Measurements from ENCODE around the gene RAB18.

The RAB18 gene

GRCh38 chr10:27542812-27543211 is 38.7 kb downstream of the RAB18 start:
- Histone ChIP-seq H2AFZ (ENCODE audit: low read depth, low read length) (no peak overlapping the region), H3K27ac (ENCODE audit: low read length) (no peak overlapping the region), H3K9me3 (ENCODE audit: insufficient read depth, low read length) (no peaks in the 10 kb centered on the region), H3K79me2 (ENCODE audit: low read length) (no peaks in the 10 kb centered on the region), H3K4me3 (ENCODE audit: low read length) (no peak overlapping the region), H3K27me3 (ENCODE audit: low read depth, low read length) (no peaks in the 10 kb centered on the region), H3K36me3 (replicated peaks; ENCODE audit: low read depth, low read length) (no peaks in the 10 kb centered on the region), H3K4me2 (ENCODE audit: low read length) (no peak overlapping the region), H3K9ac (ENCODE audit: low read length) (no peak overlapping the region), H4K20me1 (ENCODE audit: insufficient read depth, low read length) (no peaks in the 10 kb centered on the region; the same call in 1 of the 2 replicates), H3K4me1 (ENCODE audit: low read length) (no peaks in the 10 kb centered on the region)
- no peak for TF ChIP-seq CTCF (IDR thresholded peaks at IDR 0.05; ENCODE audit: low read depth, low read length)
- no peak for TF ChIP-seq EZH2phosphoT487 (IDR thresholded peaks at IDR 0.05; ENCODE audit: low read depth)

- no peak overlapping the region for H3K4me3 ChIP-seq (ENCODE audit: low read length)
- no peak for TF ChIP-seq CTCF (IDR thresholded peaks at IDR 0.05; ENCODE audit: low read depth, low read length)
- no peak for TF ChIP-seq EZH2phosphoT487 (IDR thresholded peaks at IDR 0.05; ENCODE audit: low read depth)
- H3K4me2 ChIP-seq (ENCODE audit: low read length) = no peak overlapping the region
- no peaks in the 10 kb centered on the region for H3K9me3 ChIP-seq (ENCODE audit: insufficient read depth, low read length)
- H3K4me1 ChIP-seq (ENCODE audit: low read length) = no peaks in the 10 kb centered on the region
- no peaks in the 10 kb centered on the region for H3K79me2 ChIP-seq (ENCODE audit: low read length)
- no peak overlapping the region for H3K9ac ChIP-seq (ENCODE audit: low read length)
- no peaks in the 10 kb centered on the region; the same call in 1 of the 2 replicates for H4K20me1 ChIP-seq (ENCODE audit: insufficient read depth, low read length)
- H3K36me3 ChIP-seq (replicated peaks; ENCODE audit: low read depth, low read length) = no peaks in the 10 kb centered on the region
- H2AFZ ChIP-seq (ENCODE audit: low read depth, low read length) = no peak overlapping the region
- H3K27ac ChIP-seq (ENCODE audit: low read length) = no peak overlapping the region
- H3K27me3 ChIP-seq (ENCODE audit: low read depth, low read length) = no peaks in the 10 kb centered on the region
These were observed 42.9 kb downstream of the RAB18 start for GRCh38 chr10:27547047-27547446.

GRCh38 chr10:27547482-27547881 is 43.4 kb downstream of the RAB18 start:
- no peaks in the 10 kb centered on the region for H3K36me3 ChIP-seq (replicated peaks; ENCODE audit: low read depth, low read length)
- H2AFZ ChIP-seq (ENCODE audit: low read depth, low read length) = no peak overlapping the region
- TF ChIP-seq EZH2phosphoT487 (IDR thresholded peaks at IDR 0.05; ENCODE audit: low read depth) (no peak), CTCF (IDR thresholded peaks at IDR 0.05; ENCODE audit: low read depth, low read length) (no peak)
- H3K27ac ChIP-seq (ENCODE audit: low read length) = no peak overlapping the region
- no peak overlapping the region for H3K4me2 ChIP-seq (ENCODE audit: low read length)
- H3K9ac ChIP-seq (ENCODE audit: low read length) = no peak overlapping the region
- H3K9me3 ChIP-seq (ENCODE audit: insufficient read depth, low read length) = no peaks in the 10 kb centered on the region
- H4K20me1 ChIP-seq (ENCODE audit: insufficient read depth, low read length) = no peaks in the 10 kb centered on the region; the same call in 1 of the 2 replicates
- H3K79me2 ChIP-seq (ENCODE audit: low read length) = no peaks in the 10 kb centered on the region
- no peaks in the 10 kb centered on the region for H3K27me3 ChIP-seq (ENCODE audit: low read depth, low read length)
- H3K4me1 ChIP-seq (ENCODE audit: low read length) = no peaks in the 10 kb centered on the region
- H3K4me3 ChIP-seq (ENCODE audit: low read length) = no peak overlapping the region

GRCh38 chr10:27550823-27551222 is 46.7 kb downstream of the RAB18 start:
- H3K36me3 ChIP-seq (replicated peaks; ENCODE audit: low read depth, low read length) = no peaks in the 10 kb centered on the region
- H3K27ac ChIP-seq (ENCODE audit: low read length) = no peak overlapping the region
- no peak overlapping the region for H2AFZ ChIP-seq (ENCODE audit: low read depth, low read length)
- no peak overlapping the region for H3K9ac ChIP-seq (ENCODE audit: low read length)
- no peaks in the 10 kb centered on the region for H3K27me3 ChIP-seq (ENCODE audit: low read depth, low read length)
- no peaks in the 10 kb centered on the region for H4K20me1 ChIP-seq (ENCODE audit: insufficient read depth, low read length)
- no peak overlapping the region for H3K4me3 ChIP-seq (ENCODE audit: low read length)
- TF ChIP-seq EZH2phosphoT487 (IDR thresholded peaks at IDR 0.05; ENCODE audit: low read depth) (no peak), CTCF (IDR thresholded peaks at IDR 0.05; ENCODE audit: low read depth, low read length) (no peak)
- no peaks in the 10 kb centered on the region for H3K4me1 ChIP-seq (ENCODE audit: low read length)
- no peaks in the 10 kb centered on the region for H3K79me2 ChIP-seq (ENCODE audit: low read length)
- H3K4me2 ChIP-seq (ENCODE audit: low read length) = no peak overlapping the region
- no peaks in the 10 kb centered on the region for H3K9me3 ChIP-seq (ENCODE audit: insufficient read depth, low read length)

Measured in OCI-LY3 (cell line).